DND-41 (cell line): ENCODE results near the gene CLEC20A.

ENCODE experiments used
- ATAC-seq: fragments of 200-7000 bp; cut with Tn5 transposase; 3 replicates; pipeline ENCODE4 v1.9.1; 2021; ENCODE audit warnings: low read depth; ENCODE audit not compliant: insufficient read depth
- DNase-seq: peaks from one replicate; pipeline ENCODE4 v3.0.0-alpha.2; 2020
- H2AFZ ChIP-seq: 2 replicates; pipeline ENCODE4 v1.6.0; 2012; ENCODE audit warnings: low read depth, low read length
- H3K27ac ChIP-seq: 2 replicates; pipeline ENCODE4 v1.5.1; 2012; ENCODE audit warnings: low read length, inconsistent platforms
- H3K27me3 ChIP-seq: fragments of 200-600 bp; sonication (generic); 2 replicates; pipeline ENCODE4 v1.6.0; 2012; ENCODE audit warnings: low read length, mild to moderate bottlenecking, inconsistent platforms; ENCODE audit not compliant: insufficient read depth, poor library complexity
- H3K36me3 ChIP-seq: 2 replicates; pipeline ENCODE4 v1.5.1; 2012; ENCODE audit warnings: low read length, inconsistent platforms; ENCODE audit not compliant: insufficient read depth
- H3K4me1 ChIP-seq: 2 replicates; pipeline ENCODE4 v1.5.1; 2012; ENCODE audit warnings: mild to moderate bottlenecking, low read length; ENCODE audit not compliant: insufficient read depth
- H3K4me2 ChIP-seq: 2 replicates; pipeline ENCODE4 v1.6.0; 2012; ENCODE audit warnings: mild to moderate bottlenecking, moderate library complexity, low read length, inconsistent platforms; ENCODE audit not compliant: insufficient read depth
- H3K4me3 ChIP-seq, 2 experiments: fragments of 200-600 bp in 1 of 2; shearing (Covaris generic) in 1 of 2; 2 replicates each; pipeline ENCODE4 v1.5.1; 2012 to 2016; ENCODE audit warnings: inconsistent platforms in 2 of 2, low read length in 2 of 2, mild to moderate bottlenecking in 2 of 2, low read depth in 1 of 2, moderate library complexity in 1 of 2
- H3K79me2 ChIP-seq: 2 replicates; pipeline ENCODE4 v1.6.0; 2012; ENCODE audit warnings: low read length, inconsistent platforms; ENCODE audit not compliant: insufficient read depth
- H3K9ac ChIP-seq: 2 replicates; pipeline ENCODE4 v1.6.0; 2012; ENCODE audit warnings: low read depth, mild to moderate bottlenecking, inconsistent platforms, low read length, moderate library complexity
- H3K9me3 ChIP-seq: 2 replicates; pipeline ENCODE4 v1.5.1; 2012; ENCODE audit warnings: low read length, moderate library complexity, mild to moderate bottlenecking, inconsistent platforms; ENCODE audit not compliant: insufficient read depth, severe bottlenecking
- H4K20me1 ChIP-seq: 2 replicates; pipeline ENCODE4 v1.6.0; 2012; ENCODE audit warnings: low read length; ENCODE audit not compliant: insufficient read depth
- EZH2 ChIP-seq: IDR thresholded peaks from 3 replicates; pipeline ENCODE4 v1.6.1; 2012; ENCODE audit warnings: borderline replicate concordance, low read depth, mild to moderate bottlenecking, moderate library complexity, low read length, inconsistent platforms; ENCODE audit not compliant: severe bottlenecking
- TF ChIP-seq, protein P1 (sequence below): IDR thresholded peaks from 2 replicates; pipeline ENCODE4 v1.5.1; 2012; ENCODE audit warnings: borderline replicate concordance, low read length, moderate library complexity, mild to moderate bottlenecking; ENCODE audit not compliant: poor library complexity, severe bottlenecking; ENCODE audit errors: extremely low read depth

Gene CLEC20A

DNA sequence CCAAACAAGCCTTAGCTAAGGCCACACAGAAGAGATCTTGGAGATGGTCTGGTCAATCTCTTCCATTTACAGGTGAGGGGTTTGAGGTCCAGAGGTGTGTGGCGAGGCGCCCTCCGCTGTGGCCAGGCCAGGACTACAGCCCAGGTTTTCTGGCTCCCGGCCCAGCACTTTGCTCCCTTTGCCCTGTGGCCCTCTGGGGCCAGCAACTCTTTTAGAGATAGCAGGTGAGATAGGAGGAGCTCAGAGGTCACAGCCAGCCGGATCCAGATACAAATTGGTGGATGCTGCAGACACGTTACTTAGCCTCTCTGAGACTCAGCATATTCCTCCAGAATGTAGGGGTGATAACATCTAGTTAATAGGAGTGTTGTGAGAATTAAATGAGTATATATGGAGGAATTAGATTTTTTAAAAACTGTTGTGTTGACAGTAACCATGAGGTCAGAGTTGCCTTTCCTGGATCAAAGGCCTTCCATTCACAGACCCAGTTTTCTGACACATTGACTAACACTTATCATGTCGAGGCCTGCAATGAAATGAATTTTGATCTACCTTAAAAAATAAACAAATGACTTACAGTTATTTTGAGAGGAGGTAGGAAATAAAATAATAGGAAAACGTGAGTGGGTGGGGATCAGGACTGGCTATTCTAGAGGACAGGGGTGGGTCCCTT is 32.7 kb upstream of the CLEC20A start:
- TF ChIP-seq EZH2 = no peak
- TF ChIP-seq, protein P1, sequence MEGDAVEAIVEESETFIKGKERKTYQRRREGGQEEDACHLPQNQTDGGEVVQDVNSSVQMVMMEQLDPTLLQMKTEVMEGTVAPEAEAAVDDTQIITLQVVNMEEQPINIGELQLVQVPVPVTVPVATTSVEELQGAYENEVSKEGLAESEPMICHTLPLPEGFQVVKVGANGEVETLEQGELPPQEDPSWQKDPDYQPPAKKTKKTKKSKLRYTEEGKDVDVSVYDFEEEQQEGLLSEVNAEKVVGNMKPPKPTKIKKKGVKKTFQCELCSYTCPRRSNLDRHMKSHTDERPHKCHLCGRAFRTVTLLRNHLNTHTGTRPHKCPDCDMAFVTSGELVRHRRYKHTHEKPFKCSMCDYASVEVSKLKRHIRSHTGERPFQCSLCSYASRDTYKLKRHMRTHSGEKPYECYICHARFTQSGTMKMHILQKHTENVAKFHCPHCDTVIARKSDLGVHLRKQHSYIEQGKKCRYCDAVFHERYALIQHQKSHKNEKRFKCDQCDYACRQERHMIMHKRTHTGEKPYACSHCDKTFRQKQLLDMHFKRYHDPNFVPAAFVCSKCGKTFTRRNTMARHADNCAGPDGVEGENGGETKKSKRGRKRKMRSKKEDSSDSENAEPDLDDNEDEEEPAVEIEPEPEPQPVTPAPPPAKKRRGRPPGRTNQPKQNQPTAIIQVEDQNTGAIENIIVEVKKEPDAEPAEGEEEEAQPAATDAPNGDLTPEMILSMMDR = no peak
- no peak for DNase-seq
- no peak overlapping the region for H3K27ac ChIP-seq
- no peaks in the 10 kb centered on the region for H3K79me2 ChIP-seq
- no peak overlapping the region for H3K9ac ChIP-seq
- no peak overlapping the region for H2AFZ ChIP-seq
- ATAC-seq = no peak
- no peak overlapping the region for H3K4me3 ChIP-seq
- H4K20me1 ChIP-seq = no peaks in the 10 kb centered on the region
- peaks cover 4% of the 10 kb centered on the region for H3K4me1 ChIP-seq
- H3K9me3 ChIP-seq = no peaks in the 10 kb centered on the region
- no peaks in the 10 kb centered on the region for H3K36me3 ChIP-seq
- H3K27me3 ChIP-seq = no peaks in the 10 kb centered on the region
- H3K4me2 ChIP-seq = no peak overlapping the region

DNA sequence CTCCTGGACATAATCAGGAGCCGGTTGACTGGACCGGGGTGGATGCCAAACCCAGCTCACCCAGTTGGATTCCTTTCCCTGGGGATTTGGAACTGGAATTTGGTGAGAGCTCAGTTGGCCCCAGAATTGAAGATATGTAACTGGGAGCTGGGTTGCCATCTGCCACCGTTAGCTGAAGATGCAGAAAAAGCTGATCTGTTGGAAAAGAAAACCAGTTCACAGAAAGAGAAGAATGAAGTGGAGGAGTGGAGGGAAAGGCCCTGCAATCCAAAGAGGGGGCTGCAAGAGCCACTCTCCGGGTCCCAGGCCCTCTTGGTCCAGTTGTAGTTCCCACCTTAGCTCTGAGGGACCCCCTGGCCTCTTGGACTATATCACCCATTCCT is 32.2 kb upstream of the CLEC20A start:
- Histone ChIP-seq H3K79me2 (no peaks in the 10 kb centered on the region), H3K27ac (no peak overlapping the region), H3K4me3 (no peak overlapping the region), H2AFZ (no peak overlapping the region), H3K9ac (no peak overlapping the region), H4K20me1 (no peaks in the 10 kb centered on the region), H3K36me3 (no peaks in the 10 kb centered on the region), H3K9me3 (no peaks in the 10 kb centered on the region), H3K4me1 (peaks cover 4% of the 10 kb centered on the region), H3K27me3 (no peaks in the 10 kb centered on the region), H3K4me2 (no peak overlapping the region)
- DNase-seq (no peak), ATAC-seq (no peak)
- no peak for TF ChIP-seq EZH2
- TF ChIP-seq, protein P1 = no peak

DNA sequence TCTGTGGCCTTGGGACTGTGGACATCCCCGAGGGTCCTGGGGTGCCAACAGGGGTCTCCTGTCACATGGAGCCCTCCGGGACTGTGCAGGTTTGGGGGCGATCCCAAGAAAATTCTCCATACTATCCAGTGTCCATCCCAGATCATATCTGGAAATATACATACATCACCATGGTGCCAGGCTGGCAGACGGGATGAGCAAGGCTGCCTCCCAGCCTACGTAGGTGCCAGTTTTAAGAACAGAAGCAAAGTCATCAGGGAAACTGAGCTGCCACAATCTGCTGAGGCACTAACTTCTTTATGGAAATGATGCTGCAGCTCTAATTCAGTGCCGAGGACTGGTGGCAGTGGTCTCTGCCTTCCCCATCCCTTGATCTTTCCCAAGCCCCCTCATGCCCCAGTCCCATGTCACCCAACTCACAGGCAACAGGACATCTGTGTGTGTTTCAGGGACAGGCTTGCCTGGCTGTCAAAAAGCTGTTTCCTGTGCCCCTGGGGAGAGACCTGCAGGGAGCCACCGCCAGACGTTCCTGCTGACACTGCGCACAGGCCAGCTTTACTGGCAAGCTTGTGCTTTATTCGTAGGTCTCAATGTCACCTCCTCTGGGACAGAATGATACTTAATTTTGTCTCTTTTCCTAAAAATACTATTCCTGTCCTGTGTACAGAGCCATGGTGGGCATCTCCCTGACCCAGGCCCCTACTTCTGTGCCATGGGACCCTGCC is 31.6 kb upstream of the CLEC20A start:
- Histone ChIP-seq H2AFZ (no peak overlapping the region), H3K36me3 (no peaks in the 10 kb centered on the region), H3K4me2 (no peak overlapping the region), H3K27ac (no peak overlapping the region), H3K27me3 (no peaks in the 10 kb centered on the region), H3K9me3 (no peaks in the 10 kb centered on the region), H3K9ac (no peak overlapping the region), H4K20me1 (no peaks in the 10 kb centered on the region), H3K79me2 (no peaks in the 10 kb centered on the region), H3K4me3 (no peak overlapping the region), H3K4me1 (peaks cover 4% of the 10 kb centered on the region)
- ATAC-seq = no peak
- TF ChIP-seq, protein P1 = no peak
- TF ChIP-seq EZH2 = no peak
- no peak for DNase-seq
